ENCODE data around the gene SLC43A3. TPM values are rescaled to one million over a fixed set of nuclear protein-coding genes. Genes with fewer than 3 reads are reported as not detected.

Gene SLC43A3
- total RNA-seq, 4 donors from 2014 or later: 26.6 to 90.4 (median 77.0) TPM

GRCh38 chr11:57424792-57425564 is 1.9 kb downstream of the SLC43A3 start:
- Histone ChIP-seq H3K27me3 (no peaks in the 10 kb centered on the region), H3K9me3 (no peaks in the 10 kb centered on the region), H3K36me3 (peaks cover 0 to 35% (median 25%) of the 10 kb centered on the region in 4 donors), H3K4me3 (peak overlapping the region; percentile 60 to 67 (median 62)), H3K4me1 (peaks cover 57 to 64% (median 62%) of the 10 kb centered on the region in 4 donors), H3K27ac (replicated peaks in 1 of 4) (peak overlapping the region; percentile 98 to 99 (median 98))
- intact Hi-C loops (cut with DNase I): no loop called here
- DNase-seq (ENCODE audit: extremely low spot score): peak; percentile 95
- TF ChIP-seq POLR2AphosphoS5 (IDR thresholded peaks at IDR 0.05): peak; percentile 66 to 67
- no peak for TF ChIP-seq POLR2A (IDR thresholded peaks at IDR 0.05; ENCODE audit: low read depth)
- no peak for TF ChIP-seq CTCF (IDR thresholded peaks at IDR 0.05)
- no peak for TF ChIP-seq EP300 (IDR thresholded peaks at IDR 0.05)
- WGBS: 56% methylated on average over 9 of the region's 15 CpGs

- H3K9me3 ChIP-seq: no peaks in the 10 kb centered on the region
- H3K36me3 ChIP-seq: peaks cover 0 to 42% (median 31%) of the 10 kb centered on the region in 4 donors
- DNase-seq (ENCODE audit: extremely low spot score): no peak
- H3K27me3 ChIP-seq: no peaks in the 10 kb centered on the region
- intact Hi-C loops (cut with DNase I): no loop called here
- H3K4me3 ChIP-seq: peak overlapping the region; percentile 60 to 67 (median 62)
- WGBS: 79% methylated on average over 7 of the region's 9 CpGs
- peak overlapping the region; percentile 98 to 99 (median 98) for H3K27ac ChIP-seq (replicated peaks in 1 of 4)
- H3K4me1 ChIP-seq: peaks cover 57 to 64% (median 60%) of the 10 kb centered on the region in 4 donors
- TF ChIP-seq POLR2A (IDR thresholded peaks at IDR 0.05; ENCODE audit: low read depth): no peak
- no peak for TF ChIP-seq CTCF (IDR thresholded peaks at IDR 0.05)
- TF ChIP-seq EP300 (IDR thresholded peaks at IDR 0.05): no peak
- no peak for TF ChIP-seq POLR2AphosphoS5 (IDR thresholded peaks at IDR 0.05)
Observed at GRCh38 chr11:57424137-57424791, 2.7 kb downstream of the SLC43A3 start.

GRCh38 chr11:57422669-57423068 is 4.3 kb downstream of the SLC43A3 start:
- peaks cover 44 to 51% (median 48%) of the 10 kb centered on the region in 4 donors for H3K4me1 ChIP-seq
- 84% methylated on average over 4 of the region's 4 CpGs for WGBS
- intact Hi-C loops (cut with DNase I): no loop called here
- TF ChIP-seq POLR2AphosphoS5 (IDR thresholded peaks at IDR 0.05) (no peak), CTCF (IDR thresholded peaks at IDR 0.05) (no peak), POLR2A (IDR thresholded peaks at IDR 0.05; ENCODE audit: low read depth) (no peak), EP300 (IDR thresholded peaks at IDR 0.05) (no peak)
- peaks cover 0 to 58% (median 37%) of the 10 kb centered on the region in 4 donors for H3K36me3 ChIP-seq
- H3K9me3 ChIP-seq: no peaks in the 10 kb centered on the region
- no peak overlapping the region for H3K4me3 ChIP-seq
- no peak overlapping the region for H3K27ac ChIP-seq (replicated peaks in 1 of 4)
- DNase-seq (ENCODE audit: extremely low spot score): no peak
- H3K27me3 ChIP-seq: no peaks in the 10 kb centered on the region

- peaks cover 0 to 67% (median 45%) of the 10 kb centered on the region in 4 donors for H3K36me3 ChIP-seq
- H3K27ac ChIP-seq (replicated peaks in 1 of 4): no peak overlapping the region
- no peaks in the 10 kb centered on the region for H3K27me3 ChIP-seq
- peaks cover 40 to 50% (median 47%) of the 10 kb centered on the region in 4 donors for H3K4me1 ChIP-seq
- H3K9me3 ChIP-seq: no peaks in the 10 kb centered on the region
- no peak overlapping the region for H3K4me3 ChIP-seq
- DNase-seq (ENCODE audit: extremely low spot score): no peak
- intact Hi-C loops (cut with DNase I): no loop called here
- TF ChIP-seq CTCF (IDR thresholded peaks at IDR 0.05): no peak
- TF ChIP-seq POLR2A (IDR thresholded peaks at IDR 0.05; ENCODE audit: low read depth): no peak
- no peak for TF ChIP-seq POLR2AphosphoS5 (IDR thresholded peaks at IDR 0.05)
- no peak for TF ChIP-seq EP300 (IDR thresholded peaks at IDR 0.05)
Observed at GRCh38 chr11:57421805-57422204, 5.1 kb downstream of the SLC43A3 start.
